ENCODE data around the gene CSF2. TPM values are rescaled to one million over a fixed set of nuclear protein-coding genes. Genes with fewer than 3 reads are reported as not detected.

CSF2 gene
- total and polyA plus RNA-seq, 2 of the 13 experiments (the other 11 are each of a cell fraction or from before 2014, with no cell fraction given): not detected

DNA sequence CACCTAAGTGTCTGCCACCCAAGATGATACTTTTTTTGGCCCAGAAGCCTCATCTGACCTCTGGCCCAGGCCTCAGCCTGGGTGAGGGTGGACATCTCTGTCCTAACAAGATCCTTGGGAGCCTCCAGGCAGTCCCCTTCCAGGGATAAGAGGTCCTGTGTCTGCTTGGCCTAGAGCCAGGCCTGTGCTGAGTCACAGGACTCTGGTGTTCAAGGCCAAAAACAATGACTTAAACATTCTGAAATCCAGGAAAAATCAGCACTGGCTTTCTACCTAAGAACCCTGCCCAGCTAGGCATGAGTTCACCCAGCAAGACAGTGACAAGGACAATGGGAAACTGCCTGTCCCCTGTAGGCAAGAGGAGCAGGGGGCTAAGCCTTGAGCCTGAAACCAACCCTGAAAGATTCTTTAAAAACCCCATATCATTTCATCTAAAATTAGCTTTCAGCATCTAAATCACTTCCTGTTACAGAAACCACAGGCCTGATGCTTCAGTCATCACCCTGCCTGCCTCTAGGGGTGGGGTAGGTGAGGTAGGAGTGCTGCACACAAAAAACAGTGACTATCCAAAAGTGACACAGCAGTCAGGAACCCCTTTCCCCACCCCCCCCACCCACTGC lies 29.9 kb downstream of the CSF2 start:
- FAIRE-seq: no peak
- TF ChIP-seq ZNF329 (CRISPR knock-in tag; IDR thresholded peaks at IDR 0.05; ENCODE audit: low read depth): no peak
- TF ChIP-seq HMG20B (CRISPR knock-in tag; conservative IDR thresholded peaks at IDR 0.05): no peak
- TF ChIP-seq PAX8 (CRISPR knock-in tag; IDR thresholded peaks at IDR 0.05; ENCODE audit: borderline replicate concordance): no peak
- TF ChIP-seq PPARG (CRISPR knock-in tag; conservative IDR thresholded peaks at IDR 0.05): no peak
- no peak for TF ChIP-seq ZNF83 (CRISPR knock-in tag; IDR thresholded peaks at IDR 0.05; ENCODE audit: borderline replicate concordance)
- TF ChIP-seq DPF2 (CRISPR knock-in tag; IDR thresholded peaks at IDR 0.05; ENCODE audit: borderline replicate concordance, low read depth): no peak
- TF ChIP-seq ZNF549 (CRISPR knock-in tag; IDR thresholded peaks at IDR 0.05): no peak
- TF ChIP-seq ATF4 (CRISPR knock-in tag; IDR thresholded peaks at IDR 0.05): no peak
- TF ChIP-seq FOXJ3 (CRISPR knock-in tag; IDR thresholded peaks at IDR 0.05; ENCODE audit: borderline replicate concordance): no peak
- TF ChIP-seq MAFG (CRISPR knock-in tag; IDR thresholded peaks at IDR 0.05): no peak
- no peak for TF ChIP-seq ZNF674 (CRISPR knock-in tag; IDR thresholded peaks at IDR 0.05; ENCODE audit: low read depth)
- no peak for TF ChIP-seq ZNF124 (CRISPR knock-in tag; IDR thresholded peaks at IDR 0.05)
- TF ChIP-seq SIX4 (CRISPR knock-in tag; IDR thresholded peaks at IDR 0.05): no peak
- no peak for TF ChIP-seq ZNF530 (CRISPR knock-in tag; IDR thresholded peaks at IDR 0.05; ENCODE audit: low read depth)
- 0 out of 2 replicates have a peak, but pooled peaks have one; percentile 23 for TF ChIP-seq ATF3 (CRISPR knock-in tag; IDR thresholded peaks at IDR 0.05)
- no peak for TF ChIP-seq RORA (CRISPR knock-in tag; IDR thresholded peaks at IDR 0.05)
- no peak for TF ChIP-seq ZNF431 (CRISPR knock-in tag; IDR thresholded peaks at IDR 0.05; ENCODE audit: borderline replicate concordance, low read depth)
- no peak for TF ChIP-seq CSRNP1 (CRISPR knock-in tag; IDR thresholded peaks at IDR 0.05)
- TF ChIP-seq, protein P1, sequence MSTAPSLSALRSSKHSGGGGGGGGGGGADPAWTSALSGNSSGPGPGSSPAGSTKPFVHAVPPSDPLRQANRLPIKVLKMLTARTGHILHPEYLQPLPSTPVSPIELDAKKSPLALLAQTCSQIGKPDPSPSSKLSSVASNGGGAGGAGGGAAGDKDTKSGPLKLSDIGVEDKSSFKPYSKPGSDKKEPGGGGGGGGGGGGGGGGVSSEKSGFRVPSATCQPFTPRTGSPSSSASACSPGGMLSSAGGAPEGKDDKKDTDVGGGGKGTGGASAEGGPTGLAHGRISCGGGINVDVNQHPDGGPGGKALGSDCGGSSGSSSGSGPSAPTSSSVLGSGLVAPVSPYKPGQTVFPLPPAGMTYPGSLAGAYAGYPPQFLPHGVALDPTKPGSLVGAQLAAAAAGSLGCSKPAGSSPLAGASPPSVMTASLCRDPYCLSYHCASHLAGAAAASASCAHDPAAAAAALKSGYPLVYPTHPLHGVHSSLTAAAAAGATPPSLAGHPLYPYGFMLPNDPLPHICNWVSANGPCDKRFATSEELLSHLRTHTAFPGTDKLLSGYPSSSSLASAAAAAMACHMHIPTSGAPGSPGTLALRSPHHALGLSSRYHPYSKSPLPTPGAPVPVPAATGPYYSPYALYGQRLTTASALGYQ (CRISPR knock-in tag; IDR thresholded peaks at IDR 0.05): no peak

More for the DNA sequence above, 29.9 kb downstream of the CSF2 start:
- intact Hi-C loops (cut with micrococcal nuclease; ENCODE audit: unreplicated experiment): no loop called here
- no peak overlapping the region for H3K4me2 ChIP-seq (ENCODE audit: low read depth, low read length)
- H2AFZ ChIP-seq (ENCODE audit: low read length): no peak overlapping the region
- ATAC-seq: peak; percentile 62
- H3K27ac ChIP-seq (ENCODE audit: extremely low read length, insufficient read depth, low read length): no peak overlapping the region
- no peaks in the 10 kb centered on the region for H3K36me3 ChIP-seq (replicated peaks in 1 of 2; ENCODE audit: control insufficient read depth in 1 of 2, insufficient read depth in 2 of 2, low read length in 2 of 2)
- H3K27me3 ChIP-seq (ENCODE audit: control insufficient read depth in 1 of 2, insufficient read depth in 2 of 2, low read length in 2 of 2): no peaks in the 10 kb centered on the region; a peak in 1 of 5 replicates
- no peak overlapping the region for H3K4me3 ChIP-seq (replicated peaks in 1 of 3; ENCODE audit: insufficient read depth in 1 of 3, low read depth in 2 of 3, low read length in 3 of 3)
- H3K4me1 ChIP-seq (ENCODE audit: insufficient read depth, low read length): peaks cover 8% of the 10 kb centered on the region; the same call in 1 of the 2 replicates
- H3K9ac ChIP-seq (ENCODE audit: insufficient read depth, low read depth, low read length): no peak overlapping the region
- POLR2A ChIA-PET: no interaction called here
- H3K79me2 ChIP-seq (ENCODE audit: insufficient read depth, low read length): no peaks in the 10 kb centered on the region
- H4K20me1 ChIP-seq (ENCODE audit: insufficient read depth, low read length): no peaks in the 10 kb centered on the region
- peak; percentile 48 for DNase-seq (ENCODE audit: low spot score)
- in situ Hi-C loops (cut with HindIII; ENCODE audit: extremely low pct_ligation_motif_present, low pct_unique_long_range_greater_than_20kb): no loop called here
- no TSS peak for BruUV-seq (replicated peaks)
- no peaks in the 10 kb centered on the region for H3K9me3 ChIP-seq (ENCODE audit: low read length)
- CTCF ChIA-PET (ENCODE audit: low intra/inter-chr PET ratio, low total read pairs): no interaction called here
